ENCODE measurements around the gene INPP5E. TPM values are rescaled to one million over a fixed set of nuclear protein-coding genes. Genes with fewer than 3 reads are reported as not detected.

Gene INPP5E
- total and polyA plus RNA-seq, 2 donors (not counting 1 experiment from before 2014, with no cell fraction given): 31.0 to 33.1 TPM

GRCh38 chr9:136447173-136447778 lies 7.6 kb upstream of the INPP5E start:
- ChIA-PET POLR2A (no interaction called here), CTCF (no interaction called here)
- Histone ChIP-seq H2AFZ (ENCODE audit: insufficient read depth, low read depth, low read length, poor library complexity, severe bottlenecking) (no peak overlapping the region), H3K9ac (ENCODE audit: low read length) (no peak overlapping the region), H4K20me1 (ENCODE audit: control insufficient read depth, insufficient read depth, low read length, poor library complexity, severe bottlenecking) (peaks cover 25% of the 10 kb centered on the region), H3K79me2 (ENCODE audit: control insufficient read depth, insufficient read depth, low read length) (peaks cover 10% of the 10 kb centered on the region), H3K9me3 (ENCODE audit: control extremely low read depth in 1 of 3, control insufficient read depth in 2 of 3, insufficient read depth in 1 of 3, low read length in 2 of 3) (no peaks in the 10 kb centered on the region), H3K27ac (ENCODE audit: low read length in 2 of 2) (no peak overlapping the region), H3K27me3 (replicated peaks in 1 of 4; ENCODE audit: control extremely low read depth in 1 of 4, control insufficient read depth in 3 of 4, insufficient read depth in 4 of 4, low read length in 3 of 4) (no peaks in the 10 kb centered on the region), H3K4me2 (replicated peaks; ENCODE audit: low read depth, low read length, poor library complexity, severe bottlenecking) (no peak overlapping the region), H3K4me1 (ENCODE audit: control insufficient read depth in 2 of 2, insufficient read depth in 2 of 2, low read length in 2 of 2) (no peaks in the 10 kb centered on the region), H3K4me3 (ENCODE audit: control extremely low read depth in 1 of 5, extremely low read depth in 1 of 5, insufficient read depth in 1 of 5, low read depth in 2 of 5, low read length in 4 of 5) (no peak overlapping the region), H3K36me3 (replicated peaks in 1 of 2; ENCODE audit: control extremely low read depth in 1 of 2, control insufficient read depth in 1 of 2, extremely low read depth in 1 of 2, insufficient read depth in 2 of 2, low read length in 1 of 2) (peaks cover 6 to 76% of the 10 kb centered on the region in 2 experiments)
- WGBS (ENCODE audit: insufficient coverage): 95% methylated on average over 27 of the region's 27 CpGs
- Mint-ChIP-seq H3K27me3 (no peaks in the 10 kb centered on the region), H3K4me1 (peaks cover 2% of the 10 kb centered on the region), H3K4me3 (no peak overlapping the region), H3K9me3 (ENCODE audit: insufficient read depth) (no peaks in the 10 kb centered on the region), H3K27ac (no peak overlapping the region)
- TF ChIP-seq CTCF (IDR thresholded peaks at IDR 0.05): no peak
- TF ChIP-seq EZH2 (IDR thresholded peaks at IDR 0.05; ENCODE audit: borderline replicate concordance, insufficient read depth, low read depth, low read length, poor library complexity, severe bottlenecking): no peak
- intact Hi-C loops (cut with micrococcal nuclease): no loop called here
- ATAC-seq (ENCODE audit: low read depth): no peak
- no peak for DNase-seq

- Histone ChIP-seq H3K79me2 (ENCODE audit: control insufficient read depth, insufficient read depth, low read length) (peaks cover 2% of the 10 kb centered on the region), H3K4me1 (ENCODE audit: control insufficient read depth in 2 of 2, insufficient read depth in 2 of 2, low read length in 2 of 2) (no peaks in the 10 kb centered on the region), H3K4me2 (replicated peaks; ENCODE audit: low read depth, low read length, poor library complexity, severe bottlenecking) (no peak overlapping the region), H3K27ac (ENCODE audit: low read length in 2 of 2) (no peak overlapping the region), H3K9ac (ENCODE audit: low read length) (no peak overlapping the region), H4K20me1 (ENCODE audit: control insufficient read depth, insufficient read depth, low read length, poor library complexity, severe bottlenecking) (peaks cover 17% of the 10 kb centered on the region), H3K27me3 (replicated peaks in 1 of 4; ENCODE audit: control extremely low read depth in 1 of 4, control insufficient read depth in 3 of 4, insufficient read depth in 4 of 4, low read length in 3 of 4) (no peaks in the 10 kb centered on the region), H3K4me3 (ENCODE audit: control extremely low read depth in 1 of 5, extremely low read depth in 1 of 5, insufficient read depth in 1 of 5, low read depth in 2 of 5, low read length in 4 of 5) (no peak overlapping the region), H3K36me3 (replicated peaks in 1 of 2; ENCODE audit: control extremely low read depth in 1 of 2, control insufficient read depth in 1 of 2, extremely low read depth in 1 of 2, insufficient read depth in 2 of 2, low read length in 1 of 2) (peaks cover 6 to 68% of the 10 kb centered on the region in 2 experiments), H2AFZ (ENCODE audit: insufficient read depth, low read depth, low read length, poor library complexity, severe bottlenecking) (no peak overlapping the region), H3K9me3 (ENCODE audit: control extremely low read depth in 1 of 3, control insufficient read depth in 2 of 3, insufficient read depth in 1 of 3, low read length in 2 of 3) (no peaks in the 10 kb centered on the region)
- no peak overlapping the region for H3K27ac Mint-ChIP-seq
- H3K4me3 Mint-ChIP-seq: no peak overlapping the region
- H3K27me3 Mint-ChIP-seq: no peaks in the 10 kb centered on the region
- TF ChIP-seq EZH2 (IDR thresholded peaks at IDR 0.05; ENCODE audit: borderline replicate concordance, insufficient read depth, low read depth, low read length, poor library complexity, severe bottlenecking) (no peak), CTCF (IDR thresholded peaks at IDR 0.05) (no peak)
- intact Hi-C loops (cut with micrococcal nuclease): no loop called here
- ATAC-seq (ENCODE audit: low read depth): no peak
- 92% methylated on average over 6 of the region's 7 CpGs for WGBS (ENCODE audit: insufficient coverage)
- H3K4me1 Mint-ChIP-seq: peaks cover 2% of the 10 kb centered on the region
- ChIA-PET POLR2A (no interaction called here), CTCF (no interaction called here)
- H3K9me3 Mint-ChIP-seq (ENCODE audit: insufficient read depth): no peaks in the 10 kb centered on the region
- DNase-seq: no peak
These were observed 6.2 kb upstream of the INPP5E start for GRCh38 chr9:136445799-136446198.
